G401.6 (cell line): ENCODE data around the gene GRID1.

Experiments used
- FAIRE-seq: peaks from 2 replicates; lab custom pipeline; 2012; peaks lifted over from hg19 to GRCh38; lab: Jason Lieb, UNC

GRID1 gene

DNA sequence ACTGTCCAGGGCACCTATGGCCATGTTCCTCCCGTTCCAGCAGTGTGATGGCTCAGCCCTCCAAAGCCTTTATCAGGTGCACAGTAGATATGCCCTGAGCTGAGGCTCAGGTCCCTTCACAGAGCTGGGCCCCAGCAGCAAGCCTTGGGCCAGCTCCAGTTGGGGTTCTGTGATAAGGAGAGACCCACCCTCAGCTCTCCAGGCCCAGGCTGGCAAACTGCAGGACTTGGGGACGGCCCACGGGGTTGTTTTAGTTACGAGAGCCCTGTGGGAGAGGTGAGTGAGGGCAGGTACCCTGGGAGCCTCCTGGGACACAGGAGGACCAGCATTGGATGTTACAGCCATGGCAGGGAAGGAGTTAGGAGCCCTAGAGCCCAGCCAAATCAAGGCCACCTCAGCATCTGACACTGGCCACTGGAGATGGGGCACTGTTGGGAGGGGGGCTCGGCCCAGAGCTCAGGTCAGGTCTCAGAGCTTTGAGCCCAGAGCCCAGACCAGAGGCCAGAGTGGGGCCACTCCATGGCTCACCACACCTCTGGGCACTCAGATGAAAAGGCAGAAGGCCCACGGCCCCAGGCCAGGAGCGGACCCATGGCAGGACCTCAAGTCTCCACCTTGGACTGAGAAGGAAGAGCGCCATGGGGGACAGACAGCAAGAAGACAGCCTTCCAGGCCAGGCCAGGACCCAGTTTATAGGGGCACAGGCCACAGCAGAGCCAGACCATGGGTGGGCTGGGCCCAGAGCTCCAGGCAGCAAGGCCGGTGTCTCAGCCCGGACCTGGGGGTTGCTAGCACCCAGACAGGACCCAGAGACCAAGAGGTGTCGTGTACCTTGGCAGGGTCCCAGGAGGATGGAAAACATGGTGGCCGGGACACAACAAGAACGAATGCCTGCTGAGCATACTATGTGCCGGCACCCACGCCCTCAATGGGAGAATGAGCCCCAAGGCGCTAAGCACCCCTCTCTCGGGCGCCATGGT lies 12.8 kb downstream of the GRID1 start:
- no peak for FAIRE-seq

- FAIRE-seq, result no peak
Measured at GRCh38 chr10:86350897-86351296, 15.7 kb downstream of the GRID1 start.

- no peak for FAIRE-seq
Measured at GRCh38 chr10:86349940-86350630, 16.5 kb downstream of the GRID1 start.

DNA sequence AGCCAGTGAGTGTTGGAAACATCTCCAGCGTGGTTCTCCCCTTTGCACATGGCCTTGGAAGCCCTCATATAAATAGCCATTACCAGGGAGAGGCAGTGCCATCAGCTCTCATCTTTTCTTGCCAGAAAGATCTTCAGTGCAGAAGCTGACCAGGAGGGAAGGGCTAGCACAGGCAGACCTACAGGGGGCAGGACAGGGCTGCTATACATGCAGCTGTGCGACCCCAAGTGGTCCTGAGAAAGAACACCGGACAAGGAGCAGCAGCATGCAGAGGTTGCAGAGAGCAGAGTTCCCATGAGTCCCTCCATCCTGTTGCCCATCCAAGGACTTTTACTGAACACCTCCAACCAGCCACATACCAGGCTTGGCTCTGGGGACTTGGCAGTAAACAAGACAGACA lies 17.1 kb downstream of the GRID1 start:
- no peak for FAIRE-seq

DNA sequence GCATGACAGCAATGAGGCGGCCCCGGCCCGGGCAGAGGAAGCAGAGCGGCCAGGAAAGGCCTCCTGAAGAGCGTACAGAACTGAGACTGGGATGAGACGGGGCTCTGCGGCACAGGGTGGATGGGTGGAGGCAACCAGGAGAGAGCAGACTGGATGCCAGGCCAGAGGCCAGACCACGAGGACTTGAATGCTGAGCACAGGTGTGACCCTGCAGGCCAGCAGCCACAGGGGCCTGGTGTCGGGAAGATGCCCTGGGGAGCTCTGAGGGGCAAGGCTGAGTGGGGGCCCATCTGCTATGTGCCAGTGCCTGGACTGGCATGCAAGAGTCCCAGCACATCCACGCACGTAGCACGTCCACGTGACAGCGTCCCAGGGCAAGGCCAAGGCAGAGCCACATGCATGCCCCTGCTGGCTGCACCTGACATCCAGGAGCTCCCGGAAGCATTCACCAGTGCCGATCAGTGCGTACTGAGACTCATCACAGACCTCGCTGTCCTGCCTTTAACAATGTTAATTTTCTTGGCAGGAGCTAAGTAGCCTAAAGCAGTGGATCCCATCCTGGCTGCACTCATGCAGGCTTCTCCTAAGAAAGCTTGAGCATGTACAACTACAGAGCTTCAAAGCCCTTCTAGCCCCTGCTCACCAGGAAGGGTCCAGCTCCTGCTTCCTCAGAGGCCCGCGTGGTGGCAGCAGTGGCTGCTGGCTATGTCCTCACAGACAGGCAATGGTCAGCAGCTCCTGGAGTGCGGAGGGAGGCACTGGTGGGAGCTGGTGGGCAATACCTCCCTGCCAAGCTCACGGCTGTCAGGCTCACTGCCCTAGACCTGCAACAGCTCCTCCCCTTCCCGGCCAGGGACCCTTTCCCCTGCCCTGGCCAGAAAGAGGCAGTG lies 18.0 kb downstream of the GRID1 start:
- no peak for FAIRE-seq

DNA sequence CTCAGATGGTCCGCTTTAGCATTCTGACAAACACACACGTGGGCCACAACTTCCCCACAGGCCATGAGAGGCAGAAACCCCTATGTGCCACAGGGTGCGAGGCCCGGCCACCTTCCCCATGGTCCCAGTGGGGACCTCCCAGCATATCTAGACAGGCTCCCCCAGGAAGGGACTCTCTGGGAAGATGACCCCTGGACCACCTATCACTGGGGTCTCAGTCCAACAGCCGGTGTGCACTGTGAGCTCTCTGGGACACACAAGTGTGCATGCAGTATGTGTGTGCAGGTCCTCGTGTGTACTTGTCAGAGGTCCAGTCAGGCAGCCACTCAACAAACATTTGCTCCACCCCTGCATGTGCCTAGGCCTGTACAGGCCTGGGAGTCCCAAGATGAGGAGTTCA lies 18.7 kb downstream of the GRID1 start:
- no peak for FAIRE-seq

GRCh38 chr10:86346799-86347665 lies 19.6 kb downstream of the GRID1 start:
- FAIRE-seq, result no peak

DNA sequence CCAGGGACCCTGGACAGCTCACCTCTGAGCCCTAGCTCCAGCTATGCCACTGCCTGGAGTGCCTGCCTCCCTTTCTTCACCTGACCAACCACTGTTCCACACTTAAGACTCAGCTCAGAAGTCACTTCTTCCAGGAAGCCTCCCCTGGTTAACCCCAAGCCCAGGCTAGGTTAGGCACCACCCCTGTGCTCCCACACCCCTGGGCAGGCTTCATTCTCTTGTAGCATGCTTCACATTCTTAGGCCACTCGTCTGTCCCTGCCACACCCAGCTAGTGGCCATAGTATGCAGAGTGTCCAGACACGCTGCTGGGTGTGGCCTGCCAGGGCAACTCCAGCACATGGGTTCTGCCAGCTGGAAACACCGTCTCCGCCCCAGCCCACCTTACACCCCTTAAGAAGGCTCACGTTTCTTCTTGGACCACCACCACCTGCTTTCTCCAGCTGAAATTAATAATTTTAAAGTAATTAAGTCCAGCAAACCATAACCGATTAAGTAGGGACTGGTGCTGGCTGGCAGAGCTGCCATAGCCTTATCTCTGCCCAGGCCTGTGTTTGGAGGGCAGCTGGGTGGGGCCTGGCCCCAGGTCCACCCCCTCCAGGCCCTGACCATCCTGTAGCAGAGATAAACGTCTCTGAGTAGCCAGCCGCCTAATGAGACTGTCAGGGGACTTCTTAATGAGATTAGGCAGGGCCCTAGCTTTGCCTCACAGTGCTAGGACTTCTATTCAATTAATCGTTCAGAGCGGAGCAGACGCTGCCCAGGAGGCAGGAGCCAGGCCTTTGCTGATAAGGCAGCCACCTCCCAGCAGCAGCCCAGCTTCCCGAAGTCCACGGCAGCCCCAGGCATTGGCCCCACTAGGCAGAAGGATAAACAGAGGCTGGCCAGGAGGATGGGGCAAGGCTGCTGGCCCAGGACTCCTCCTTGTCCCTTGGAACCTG lies 20.5 kb downstream of the GRID1 start:
- no peak for FAIRE-seq

DNA sequence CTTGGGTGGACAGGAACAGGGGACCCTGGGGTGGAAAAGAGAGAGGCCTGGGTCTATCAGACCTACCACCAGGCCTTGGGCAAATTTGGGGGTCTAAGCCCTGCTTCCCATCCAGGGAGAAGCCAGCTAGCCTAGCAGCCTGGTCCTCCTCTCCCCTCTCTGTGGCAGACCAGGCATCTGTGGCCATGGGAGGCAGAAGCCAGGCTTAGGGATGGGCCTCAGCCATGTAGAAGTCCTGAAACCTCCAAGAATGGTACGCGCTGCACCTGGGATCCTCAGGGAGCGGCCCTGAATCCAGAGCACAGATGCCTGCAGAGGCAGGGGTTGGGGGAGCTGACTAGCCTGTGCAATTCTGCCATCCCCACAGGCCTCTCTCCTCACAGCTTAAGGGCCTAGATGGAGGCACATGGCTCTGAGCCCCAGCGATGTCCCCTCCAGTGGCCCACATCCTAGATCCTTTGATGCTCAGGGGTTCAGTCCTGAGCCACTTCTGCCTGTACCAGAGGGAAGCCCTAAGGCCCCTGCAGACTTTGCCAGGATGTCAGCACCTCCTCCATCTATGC lies 21.2 kb downstream of the GRID1 start:
- FAIRE-seq, result no peak

- FAIRE-seq, result no peak
Measured at GRCh38 chr10:86344714-86345161, 21.9 kb downstream of the GRID1 start.

GRCh38 chr10:86344281-86344680 lies 22.3 kb downstream of the GRID1 start:
- FAIRE-seq, result no peak

DNA sequence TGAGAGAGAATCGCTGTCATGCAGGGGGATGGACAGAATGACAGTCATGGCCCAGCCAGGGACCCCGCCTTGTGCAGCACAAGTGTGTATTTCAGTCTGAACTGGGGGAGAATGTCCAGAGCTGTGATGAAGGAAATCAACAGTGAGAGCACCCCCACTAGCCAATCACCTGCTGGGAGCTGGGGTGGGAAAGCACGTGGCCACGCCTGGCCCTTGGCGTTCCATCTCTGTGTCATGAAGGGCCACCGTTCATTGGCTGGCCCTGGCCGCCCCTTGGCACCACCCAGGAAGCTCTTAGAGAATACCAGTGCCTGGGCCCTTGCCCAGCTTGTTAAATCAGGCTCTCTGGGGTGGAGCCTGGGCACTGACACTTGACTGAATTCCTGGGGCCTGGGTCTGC lies 22.8 kb downstream of the GRID1 start:
- no peak for FAIRE-seq

- no peak for FAIRE-seq
Measured at GRCh38 chr10:86342111-86342863, 24.3 kb downstream of the GRID1 start.

- FAIRE-seq, result no peak
Measured at GRCh38 chr10:86341361-86341811, 25.2 kb downstream of the GRID1 start.

- no peak for FAIRE-seq
Measured at GRCh38 chr10:86340991-86341260, 25.7 kb downstream of the GRID1 start.

DNA sequence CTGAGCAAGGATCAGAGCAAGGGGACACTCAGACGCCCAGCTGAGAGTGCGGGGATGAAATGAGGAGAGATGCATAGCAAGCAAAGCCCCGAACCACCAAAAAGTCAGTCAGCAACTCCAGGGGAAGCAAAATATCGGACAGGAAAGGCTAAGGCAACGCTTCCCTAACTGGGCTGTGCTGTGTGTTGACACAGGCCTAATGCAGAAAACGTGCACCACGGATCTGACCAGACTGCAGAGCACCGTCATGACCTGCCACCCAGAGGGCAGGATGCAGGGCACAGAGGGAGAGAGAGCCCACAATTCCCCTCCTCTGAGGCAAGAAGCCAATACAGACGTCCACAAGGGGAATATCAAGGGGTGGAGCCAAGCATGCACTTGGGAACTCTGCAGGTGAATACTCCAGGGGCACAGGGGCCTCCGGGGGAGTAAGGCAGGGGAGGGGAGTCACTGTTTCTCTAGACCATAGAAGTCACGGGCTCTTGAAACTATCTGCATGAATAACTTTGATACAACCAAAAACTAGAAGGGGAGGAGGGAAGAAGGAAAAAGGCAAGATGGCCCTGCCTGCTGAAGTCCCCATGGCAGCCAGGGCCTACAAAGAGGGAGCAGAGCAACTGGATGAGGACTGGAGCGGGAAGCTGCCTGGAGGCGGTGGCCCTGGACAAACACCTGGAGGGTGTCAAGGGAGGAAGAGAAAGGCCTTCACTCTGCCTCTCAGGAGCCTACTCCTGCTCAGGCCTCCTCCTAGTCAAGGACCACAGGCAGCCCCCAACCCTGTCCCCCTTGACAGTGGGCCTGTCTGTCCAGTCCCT lies 26.2 kb downstream of the GRID1 start:
- no peak for FAIRE-seq

DNA sequence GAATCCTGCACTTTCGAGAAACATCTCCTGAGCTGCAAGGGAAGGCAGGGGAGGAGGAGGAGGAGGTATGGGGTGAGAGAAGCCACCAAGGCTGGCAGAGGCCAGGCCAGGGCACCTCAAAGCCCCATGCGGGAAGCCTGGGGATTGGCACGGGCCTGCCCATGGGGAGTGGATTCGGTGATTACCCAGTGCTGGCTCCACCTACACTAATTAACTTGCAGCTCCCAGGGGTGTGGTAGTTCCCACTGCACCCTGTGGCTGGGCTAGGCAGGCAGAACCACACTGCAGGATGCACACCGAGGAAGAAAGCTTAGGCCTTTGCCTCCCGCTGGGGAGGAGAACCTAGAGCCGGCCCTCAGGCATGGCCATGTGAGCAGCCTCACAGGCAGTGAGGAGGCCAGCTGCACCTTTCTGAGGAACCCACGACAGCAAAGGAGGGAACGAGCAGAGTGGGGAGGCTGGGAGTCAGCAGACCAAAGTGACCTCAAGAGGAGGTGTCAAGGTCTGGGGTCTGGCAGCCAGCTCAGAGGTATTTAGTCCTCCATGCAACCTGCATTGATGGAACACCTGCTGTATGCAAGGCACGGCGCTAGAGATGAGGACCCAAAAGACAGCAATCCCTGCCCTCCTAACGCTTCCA lies 27.2 kb downstream of the GRID1 start:
- FAIRE-seq, result no peak

GRCh38 chr10:86337121-86337601 lies 29.4 kb downstream of the GRID1 start:
- FAIRE-seq, result no peak
